ENCODE data around the gene ENC1.

DNA sequence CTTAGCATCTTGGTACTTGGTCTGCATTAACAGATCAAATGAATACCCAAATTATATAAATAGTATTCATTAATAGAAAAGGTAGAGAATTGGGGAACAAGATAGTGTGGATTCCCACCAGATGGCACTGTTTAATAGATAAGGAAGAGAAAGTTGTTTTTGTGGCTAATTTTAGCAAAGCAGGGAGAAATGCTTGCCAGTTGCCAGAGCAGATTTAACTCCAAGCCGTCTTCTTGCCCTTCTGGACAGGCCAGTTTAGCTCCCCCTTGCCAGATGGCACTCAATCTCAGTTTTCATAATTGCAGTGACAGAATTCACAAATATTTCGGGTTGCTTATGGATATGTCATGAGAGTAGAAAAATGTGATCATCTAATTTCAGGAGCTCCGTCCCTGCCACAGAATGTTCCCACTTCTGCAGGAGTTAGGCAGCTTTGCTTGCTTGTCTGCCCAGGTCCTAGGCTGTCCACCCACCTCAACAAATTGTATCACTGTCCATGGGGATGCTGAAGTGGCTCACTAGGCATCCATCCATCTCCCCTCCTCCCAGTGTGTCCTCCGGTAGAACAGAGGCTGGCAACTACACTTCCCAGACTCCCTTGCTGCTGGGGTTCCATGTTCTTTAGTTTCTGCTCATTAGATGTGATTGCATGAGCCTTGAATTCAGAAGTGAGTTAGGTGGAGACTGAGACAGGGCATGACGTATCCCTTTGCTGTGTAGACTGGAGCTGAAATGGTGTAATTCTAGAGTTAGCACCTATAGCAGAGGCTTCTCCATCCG lies 32.7 kb upstream of the ENC1 start:
- TF ChIP-seq POLR2A (IDR thresholded peaks at IDR 0.05; ENCODE audit: low read depth, low read length) (no peak), POLR2AphosphoS5 (IDR thresholded peaks at IDR 0.05; ENCODE audit: low read depth, low read length) (no peak)
